ENCODE measurements around the gene GATA5. TPM values are rescaled to one million over a fixed set of nuclear protein-coding genes. Genes with fewer than 3 reads are reported as not detected.

The GATA5 gene
- total RNA-seq, 1 donor: not detected

DNA sequence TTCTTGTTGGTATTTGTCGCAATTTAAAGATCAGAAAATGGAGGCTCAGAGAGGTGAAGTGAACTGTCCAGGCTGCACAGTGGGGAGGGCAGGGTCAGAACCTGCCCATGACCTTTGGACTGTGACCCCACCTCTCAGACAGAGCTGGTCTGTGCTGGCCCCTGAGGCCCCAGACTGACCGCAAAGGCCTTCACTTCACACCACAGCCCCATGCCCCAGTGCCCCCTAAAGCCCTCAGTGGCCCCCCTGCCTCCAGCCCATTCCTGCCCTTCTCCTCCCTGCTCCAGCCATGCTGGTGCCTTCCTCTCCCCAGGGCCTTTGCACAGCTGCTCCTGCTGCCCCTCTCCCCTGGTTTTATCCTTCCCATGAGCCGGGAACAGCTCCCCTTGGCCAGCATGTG, 39.1 kb downstream of the GATA5 start:
- H3K4me3 ChIP-seq (ENCODE audit: low read depth, low read length): no peak overlapping the region
- DNase-seq (ENCODE audit: low read depth): no peak
- TF ChIP-seq, protein P1, sequence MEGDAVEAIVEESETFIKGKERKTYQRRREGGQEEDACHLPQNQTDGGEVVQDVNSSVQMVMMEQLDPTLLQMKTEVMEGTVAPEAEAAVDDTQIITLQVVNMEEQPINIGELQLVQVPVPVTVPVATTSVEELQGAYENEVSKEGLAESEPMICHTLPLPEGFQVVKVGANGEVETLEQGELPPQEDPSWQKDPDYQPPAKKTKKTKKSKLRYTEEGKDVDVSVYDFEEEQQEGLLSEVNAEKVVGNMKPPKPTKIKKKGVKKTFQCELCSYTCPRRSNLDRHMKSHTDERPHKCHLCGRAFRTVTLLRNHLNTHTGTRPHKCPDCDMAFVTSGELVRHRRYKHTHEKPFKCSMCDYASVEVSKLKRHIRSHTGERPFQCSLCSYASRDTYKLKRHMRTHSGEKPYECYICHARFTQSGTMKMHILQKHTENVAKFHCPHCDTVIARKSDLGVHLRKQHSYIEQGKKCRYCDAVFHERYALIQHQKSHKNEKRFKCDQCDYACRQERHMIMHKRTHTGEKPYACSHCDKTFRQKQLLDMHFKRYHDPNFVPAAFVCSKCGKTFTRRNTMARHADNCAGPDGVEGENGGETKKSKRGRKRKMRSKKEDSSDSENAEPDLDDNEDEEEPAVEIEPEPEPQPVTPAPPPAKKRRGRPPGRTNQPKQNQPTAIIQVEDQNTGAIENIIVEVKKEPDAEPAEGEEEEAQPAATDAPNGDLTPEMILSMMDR (IDR thresholded peaks at IDR 0.05; ENCODE audit: insufficient read depth, low read depth, low read length): no peak

DNA sequence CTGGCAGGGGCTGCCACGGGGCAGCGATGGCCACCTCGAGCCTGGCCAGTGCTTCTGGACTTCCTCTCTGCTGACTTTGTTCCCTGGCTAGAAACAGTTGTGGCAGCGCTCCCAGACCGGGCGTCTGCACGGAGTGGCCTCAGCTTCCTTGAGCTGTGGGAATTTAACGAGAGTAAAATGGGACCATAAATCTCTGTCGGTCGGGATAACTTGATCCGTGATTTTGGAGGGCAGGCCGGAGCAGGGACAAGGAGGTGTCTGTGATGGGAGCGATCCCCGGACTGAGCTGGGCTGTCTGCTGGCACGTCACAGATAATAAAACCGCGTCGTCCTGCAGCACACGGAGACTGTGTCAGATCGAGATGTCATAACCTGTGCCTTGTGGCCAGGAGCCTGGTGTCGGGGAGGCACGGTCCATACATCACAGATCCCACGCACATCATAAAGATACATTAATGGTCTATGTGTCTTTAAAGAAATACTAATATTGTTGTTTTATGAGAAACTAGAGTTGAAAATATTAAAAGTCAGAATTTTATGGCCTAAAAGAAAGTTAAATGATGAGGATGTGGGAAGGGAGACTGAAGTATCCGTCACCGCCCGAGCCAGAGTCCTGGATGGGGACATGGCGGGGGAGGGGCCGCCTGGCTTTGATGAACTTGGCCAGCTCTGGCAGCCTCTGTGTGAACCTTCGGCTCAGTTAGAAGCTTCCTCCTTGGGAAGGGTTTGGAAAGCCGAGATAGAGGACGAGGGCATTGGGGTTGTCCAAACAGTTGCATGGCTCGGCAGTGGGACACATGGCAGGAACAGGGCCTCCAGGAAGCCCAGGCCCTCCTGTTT, 41.9 kb downstream of the GATA5 start:
- DNase-seq (ENCODE audit: low read depth): peak; percentile 18
- TF ChIP-seq, protein P1 (IDR thresholded peaks at IDR 0.05; ENCODE audit: insufficient read depth, low read depth, low read length): no peak
- no peak overlapping the region for H3K4me3 ChIP-seq (ENCODE audit: low read depth, low read length)

DNA sequence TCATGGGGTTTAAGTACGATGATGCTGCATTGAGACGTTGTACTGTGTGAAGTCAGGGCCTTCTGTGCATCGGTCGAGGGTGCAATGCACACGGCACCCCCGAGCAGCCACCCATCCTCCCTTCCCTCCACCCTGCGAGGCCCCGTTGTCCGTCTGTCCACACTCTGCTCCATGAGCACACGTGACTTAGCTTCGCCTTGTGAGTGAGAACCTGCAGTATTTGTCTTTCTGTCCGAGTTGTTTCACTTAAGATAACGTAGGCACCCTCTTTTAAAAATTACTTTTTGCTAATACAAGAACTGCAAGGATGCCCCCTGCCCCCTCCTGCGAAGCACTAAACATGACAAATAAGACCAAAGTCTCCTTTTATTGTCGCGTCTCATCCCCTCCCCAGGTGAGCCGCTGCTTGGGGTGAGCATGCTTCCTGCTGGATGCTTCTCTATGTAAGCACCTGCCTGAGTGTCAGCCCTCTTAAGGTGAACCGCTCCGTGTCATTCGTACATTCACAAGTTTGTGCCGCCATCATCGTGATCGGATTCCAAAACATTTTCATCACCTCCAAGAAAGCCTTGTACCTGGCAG, 44.8 kb downstream of the GATA5 start:
- TF ChIP-seq, protein P1 (IDR thresholded peaks at IDR 0.05; ENCODE audit: insufficient read depth, low read depth, low read length): no peak
- no peak for DNase-seq (ENCODE audit: low read depth)
- no peak overlapping the region for H3K4me3 ChIP-seq (ENCODE audit: low read depth, low read length)

DNA sequence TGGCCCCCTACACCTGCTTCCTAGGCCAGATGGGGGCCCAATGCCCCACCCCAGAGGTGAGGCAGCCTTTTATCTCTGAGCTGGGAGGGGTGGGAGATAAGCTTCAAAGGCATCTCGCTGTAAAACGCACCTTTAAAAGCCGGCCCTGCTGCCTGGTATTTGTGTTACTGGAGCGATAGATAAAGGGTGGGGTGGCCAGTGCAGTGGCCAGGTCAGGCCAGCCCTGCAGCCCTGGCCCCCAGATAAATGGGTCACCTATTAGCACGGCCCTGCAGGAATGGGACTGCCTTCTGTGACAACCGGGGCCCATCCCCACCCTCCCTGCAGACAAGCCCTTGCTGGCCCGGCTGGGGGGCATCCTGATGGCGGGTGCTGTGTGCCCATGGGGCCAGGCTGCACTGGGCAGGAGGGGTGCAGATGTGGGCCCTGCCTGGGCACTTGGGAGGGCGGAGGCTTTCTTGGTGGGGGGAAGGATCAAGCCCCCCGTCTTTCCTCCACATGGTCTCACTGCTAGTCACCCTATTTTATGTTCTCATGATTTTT, 45.4 kb downstream of the GATA5 start:
- DNase-seq (ENCODE audit: low read depth): no peak
- TF ChIP-seq, protein P1 (IDR thresholded peaks at IDR 0.05; ENCODE audit: insufficient read depth, low read depth, low read length): no peak
- H3K4me3 ChIP-seq (ENCODE audit: low read depth, low read length): no peak overlapping the region

DNA sequence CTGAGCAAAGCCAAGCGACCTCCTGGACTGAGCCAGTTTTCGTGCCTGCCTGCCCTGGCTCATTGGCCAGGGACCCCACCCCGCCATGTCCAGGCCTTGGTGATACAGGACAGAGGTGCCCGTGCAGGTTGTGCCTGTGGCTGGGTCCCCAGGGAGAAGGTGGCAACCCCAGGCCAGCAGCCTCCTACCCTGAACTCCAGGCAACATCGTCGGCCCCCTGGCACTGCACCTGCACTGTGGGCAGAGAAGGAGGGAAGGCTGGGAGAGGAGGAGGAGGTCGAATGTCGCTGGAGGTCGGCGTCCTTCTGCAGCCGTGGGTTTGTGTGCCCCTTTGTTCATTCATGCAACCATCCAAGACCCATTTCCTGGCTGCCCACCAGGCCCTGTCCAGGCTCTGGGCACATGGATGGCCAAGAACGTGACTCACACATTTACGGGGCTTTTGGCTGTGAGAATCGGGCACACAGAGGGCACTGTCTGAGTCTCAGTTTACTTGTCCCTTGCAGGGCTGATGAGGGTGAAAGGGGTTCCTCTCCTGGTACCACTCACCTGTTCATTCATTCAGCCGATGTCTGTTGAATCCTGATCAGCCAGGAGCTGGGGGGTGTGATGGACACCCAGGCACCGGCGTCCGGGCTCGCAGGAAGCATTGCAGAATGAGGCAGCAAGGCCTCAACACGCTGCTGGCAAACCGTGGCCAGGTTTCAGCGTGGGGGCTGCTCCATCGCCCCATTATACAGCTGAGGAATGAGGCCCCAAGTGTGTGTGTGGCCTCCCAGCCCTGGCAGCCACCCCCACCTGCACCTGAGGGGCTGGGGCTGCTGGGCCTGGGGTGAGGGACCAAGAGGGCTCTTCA, 46.1 kb downstream of the GATA5 start:
- H3K4me3 ChIP-seq (ENCODE audit: low read depth, low read length): no peak overlapping the region
- TF ChIP-seq, protein P1 (IDR thresholded peaks at IDR 0.05; ENCODE audit: insufficient read depth, low read depth, low read length): no peak
- no peak for DNase-seq (ENCODE audit: low read depth)

DNA sequence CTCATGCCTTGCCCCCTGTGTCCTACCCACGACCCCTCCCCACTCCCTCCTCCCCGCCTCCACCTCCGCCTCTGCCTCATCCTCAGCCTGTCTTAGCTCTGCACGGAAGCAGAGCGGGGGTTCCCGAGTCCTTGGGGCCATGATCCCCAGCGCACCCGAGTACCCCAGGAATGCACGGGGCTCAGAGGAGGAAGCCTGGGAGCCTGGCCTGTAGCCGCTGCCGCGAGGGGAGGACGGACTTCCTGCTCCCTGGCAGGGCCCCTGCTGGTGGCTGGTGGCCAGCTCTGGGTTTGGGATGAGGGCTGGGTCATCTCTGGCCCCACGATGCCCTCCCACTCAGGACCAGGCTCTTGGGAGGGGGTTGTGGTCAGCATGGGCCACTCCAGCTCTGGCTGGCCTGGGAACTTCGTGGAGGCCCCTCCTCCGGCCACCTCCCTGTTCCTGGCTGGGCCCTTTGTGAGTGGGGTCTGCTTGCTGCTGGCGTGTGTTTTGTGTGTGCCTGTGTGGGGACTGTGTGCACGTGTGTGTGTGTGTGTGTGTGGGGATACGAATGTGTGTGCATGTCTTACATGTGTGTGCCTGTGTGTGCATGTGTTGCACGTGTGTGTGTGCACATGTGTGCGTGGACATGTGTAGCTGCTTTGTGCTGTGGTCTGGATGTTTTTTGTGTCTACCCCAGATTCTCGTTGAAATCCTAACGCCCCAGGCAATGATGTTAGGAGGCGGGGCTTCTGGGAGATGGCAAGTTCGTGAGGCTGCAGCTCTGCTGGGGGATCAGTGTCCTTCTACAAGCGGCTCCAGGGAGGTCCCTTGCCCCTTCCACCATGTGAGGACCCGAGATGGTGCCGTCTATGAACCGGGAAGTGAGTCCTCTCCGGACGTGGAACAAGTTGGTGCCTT, 47.1 kb downstream of the GATA5 start:
- H3K4me3 ChIP-seq (ENCODE audit: low read depth, low read length): no peak overlapping the region
- TF ChIP-seq, protein P1 (IDR thresholded peaks at IDR 0.05; ENCODE audit: insufficient read depth, low read depth, low read length): no peak

More for the DNA sequence above, 47.1 kb downstream of the GATA5 start:
- no peak for DNase-seq (ENCODE audit: low read depth)
